LHCN-M2 (cell line): ENCODE measurements around the gene KCTD7. TPM values are rescaled to one million over a fixed set of nuclear protein-coding genes. Genes with fewer than 3 reads are reported as not detected.
"Not testable (repeated sequence)": the region's sequence is repeated elsewhere in the genome, so short reads cannot be mapped to it uniquely, and the experiment has no call there.

ENCODE experiments used
- DNase-seq: peaks from one replicate; pipeline ENCODE4 v3.0.0-alpha.2; 2012; ENCODE audit warnings: low read depth
- total RNA-seq: library from RNA; depleted of rRNA; stranded (reverse); fragments of >200 nt; gene quantifications from 2 replicates; pipeline ENCODE4 v1.2.3, GENCODE V29; 2014

The KCTD7 gene
- total RNA-seq, 1 experiment from 2014 or later: 9.1 TPM

DNA sequence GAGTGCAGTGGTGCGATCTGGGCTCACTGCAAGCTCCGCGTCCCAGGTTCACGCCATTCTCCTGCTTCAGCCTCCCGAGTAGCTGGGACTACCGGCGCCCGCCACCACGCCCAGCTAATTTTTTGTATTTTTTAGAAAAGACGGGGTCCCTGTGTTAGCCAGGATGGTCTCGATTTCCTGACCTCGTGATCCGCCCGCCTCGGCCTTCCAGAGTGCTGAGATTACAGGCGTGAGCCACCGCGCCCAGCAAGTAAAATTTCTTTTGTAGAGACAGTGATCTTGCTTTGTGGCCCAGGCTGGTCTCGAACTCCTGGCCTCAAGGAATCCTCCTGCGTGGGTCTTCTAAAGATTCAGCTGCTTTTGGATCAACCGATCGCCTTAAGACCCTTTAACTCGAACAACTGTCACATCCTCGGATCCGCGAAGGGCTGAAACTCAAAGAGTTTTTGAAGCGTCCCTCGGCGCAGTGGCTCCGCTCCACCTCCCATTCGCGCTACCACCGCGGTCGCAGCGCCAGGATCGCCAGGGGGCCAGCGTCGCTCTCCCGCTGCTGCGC, 25.1 kb downstream of the KCTD7 start:
- not testable (repeated sequence) for DNase-seq

DNA sequence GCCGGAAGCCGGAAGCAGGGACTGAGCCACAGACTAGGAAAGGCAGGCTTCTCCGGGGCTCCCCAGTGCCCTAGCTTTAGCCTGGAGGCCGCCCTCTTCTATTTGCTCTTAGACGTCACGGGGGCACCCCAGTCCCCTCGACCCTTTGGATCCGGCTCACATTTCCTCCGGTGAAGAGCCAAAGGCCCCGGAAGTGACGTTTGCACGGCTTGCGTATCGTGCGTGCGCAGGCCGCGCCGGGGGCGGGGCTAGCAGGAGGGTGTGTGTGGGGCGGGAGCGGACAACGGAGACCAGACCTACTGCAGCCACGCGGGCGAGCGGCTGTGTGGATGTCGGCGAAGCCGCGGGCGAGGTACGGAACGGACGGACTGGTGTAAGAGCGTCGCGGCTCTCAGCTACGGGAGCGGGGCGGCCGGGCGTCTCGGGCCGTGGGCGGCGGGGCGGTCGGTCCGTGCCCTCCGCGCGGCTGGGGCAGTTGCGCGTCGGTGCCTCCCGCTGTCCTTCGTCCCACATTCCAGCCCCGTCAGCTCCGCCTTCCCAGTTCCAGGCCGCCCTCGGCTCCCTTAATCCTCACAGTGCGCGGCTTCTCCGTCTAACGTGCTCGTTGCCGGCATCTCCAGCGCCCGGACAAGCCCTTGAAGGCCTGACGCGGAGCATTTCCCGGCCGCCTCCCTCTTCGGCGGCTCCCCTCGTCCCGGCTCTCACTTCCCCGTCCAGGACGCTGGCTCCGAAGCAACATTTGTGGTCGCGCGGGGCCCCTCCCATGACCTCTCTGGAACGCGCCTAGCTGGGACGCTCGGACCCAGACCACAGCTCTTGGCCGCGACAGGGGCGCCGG, 25.8 kb downstream of the KCTD7 start:
- peak; percentile 99 for DNase-seq

DNA sequence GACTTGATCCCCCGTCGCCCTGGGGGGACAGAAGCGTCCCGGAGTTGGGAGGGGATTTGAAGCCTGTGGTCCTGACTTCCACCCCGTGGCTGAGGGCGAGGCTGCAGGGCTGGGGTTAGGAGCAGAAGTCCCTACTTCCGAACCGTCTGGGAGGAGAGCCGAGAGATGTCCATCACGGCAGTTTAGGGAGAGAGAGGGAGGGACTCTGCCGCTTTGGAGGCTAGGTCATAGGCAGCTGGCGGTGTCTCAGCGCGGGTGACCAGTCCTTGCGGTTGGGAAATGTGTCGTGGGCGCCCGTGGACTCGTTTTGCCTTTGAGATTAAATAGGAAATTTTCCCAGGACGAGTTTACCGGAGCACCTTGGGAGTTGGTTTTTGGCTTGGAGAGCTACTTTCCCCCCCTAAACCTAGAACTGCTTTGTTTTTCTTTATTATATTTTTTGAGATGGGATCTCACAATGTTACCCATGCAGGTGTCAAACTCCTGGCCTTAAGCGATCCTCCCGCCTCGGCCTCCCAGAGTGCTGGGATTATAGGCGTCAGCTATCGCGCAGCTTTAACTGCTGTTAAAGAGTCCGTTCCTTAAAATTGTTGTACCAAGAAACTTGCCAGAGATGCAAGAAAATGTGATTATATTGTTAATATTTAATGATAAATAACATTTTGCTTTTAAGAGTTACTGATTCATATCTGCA, 26.6 kb downstream of the KCTD7 start:
- peak; percentile 67 for DNase-seq

DNA sequence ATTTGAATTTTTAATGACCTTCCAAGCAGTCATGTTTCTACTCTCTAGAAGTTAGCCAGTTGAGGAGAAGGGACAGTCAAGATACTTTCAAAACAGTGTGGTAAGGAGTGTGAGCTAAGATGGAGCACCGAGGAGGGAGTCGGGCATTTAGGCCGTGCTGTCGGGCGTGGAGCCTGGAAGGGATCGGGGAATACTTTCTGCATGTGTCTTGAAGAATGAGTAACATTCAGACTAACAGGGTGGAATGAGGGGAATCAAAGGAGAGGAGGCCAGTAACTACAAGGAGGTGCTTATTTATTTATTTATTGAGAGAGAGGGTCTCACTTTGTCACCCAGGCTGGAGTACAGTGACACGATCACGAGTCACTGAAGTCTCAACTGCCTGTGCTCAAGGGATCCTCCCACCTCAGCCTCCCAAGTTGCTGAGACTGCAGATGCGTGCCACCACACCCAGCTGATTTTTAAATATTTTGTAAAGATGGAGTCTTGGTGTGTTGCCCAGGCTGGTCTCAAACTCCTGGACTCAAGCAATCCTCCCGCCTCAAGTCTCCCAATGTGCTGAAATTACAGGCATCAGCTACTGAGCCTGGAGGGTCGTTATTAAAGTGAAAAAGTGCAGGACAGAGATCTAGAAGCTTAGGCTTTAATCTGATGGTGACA, 27.3 kb downstream of the KCTD7 start:
- DNase-seq: peak; percentile 43

DNA sequence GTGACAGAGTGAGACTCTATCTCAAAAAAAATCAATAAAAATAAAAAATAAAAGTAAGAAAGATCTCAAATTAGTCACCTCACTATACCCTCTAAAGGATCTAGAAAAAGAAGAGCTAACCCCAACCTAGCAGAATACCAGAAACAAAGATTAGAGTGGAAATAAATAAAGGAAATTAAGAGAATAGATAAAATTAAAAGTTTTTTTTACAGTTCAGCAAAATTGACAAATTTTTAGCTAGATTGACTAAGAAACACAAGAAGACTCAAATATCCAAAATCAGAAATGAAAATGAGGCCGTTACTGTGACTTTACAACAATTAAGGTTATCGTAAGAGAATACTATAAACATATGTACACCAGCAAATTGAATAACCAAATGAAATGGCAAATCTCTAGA, 29.1 kb downstream of the KCTD7 start:
- no peak for DNase-seq

DNA sequence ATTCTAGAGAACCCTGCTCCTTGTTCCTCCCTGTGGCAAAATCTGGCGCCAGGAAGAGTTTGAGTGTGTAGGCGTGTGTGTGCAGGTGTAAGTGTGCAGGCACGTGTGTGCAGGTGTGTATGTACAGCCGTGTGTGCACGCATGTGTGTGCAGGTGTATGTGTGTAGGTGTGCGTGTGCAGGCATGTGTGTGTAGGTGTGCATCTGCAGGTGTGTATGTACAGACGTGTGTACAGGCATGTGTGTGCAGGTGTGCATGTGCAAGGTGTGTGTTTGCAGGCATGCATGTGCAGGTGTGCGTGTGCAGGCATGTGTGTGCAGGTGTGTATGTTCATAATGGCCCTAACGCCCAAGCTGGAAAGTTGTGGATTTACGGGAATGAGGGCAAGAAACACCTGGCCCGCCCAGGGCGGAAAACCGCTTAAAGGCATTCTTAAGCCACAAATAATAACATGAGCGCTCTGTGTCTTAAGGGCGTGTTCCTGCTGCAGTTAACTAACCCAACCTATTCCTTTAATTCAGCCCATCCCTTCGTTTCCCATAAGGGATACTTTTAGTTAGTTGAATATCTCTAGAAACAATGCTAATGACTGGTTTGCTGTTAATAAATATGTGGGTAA, 34.1 kb downstream of the KCTD7 start:
- no peak for DNase-seq

DNA sequence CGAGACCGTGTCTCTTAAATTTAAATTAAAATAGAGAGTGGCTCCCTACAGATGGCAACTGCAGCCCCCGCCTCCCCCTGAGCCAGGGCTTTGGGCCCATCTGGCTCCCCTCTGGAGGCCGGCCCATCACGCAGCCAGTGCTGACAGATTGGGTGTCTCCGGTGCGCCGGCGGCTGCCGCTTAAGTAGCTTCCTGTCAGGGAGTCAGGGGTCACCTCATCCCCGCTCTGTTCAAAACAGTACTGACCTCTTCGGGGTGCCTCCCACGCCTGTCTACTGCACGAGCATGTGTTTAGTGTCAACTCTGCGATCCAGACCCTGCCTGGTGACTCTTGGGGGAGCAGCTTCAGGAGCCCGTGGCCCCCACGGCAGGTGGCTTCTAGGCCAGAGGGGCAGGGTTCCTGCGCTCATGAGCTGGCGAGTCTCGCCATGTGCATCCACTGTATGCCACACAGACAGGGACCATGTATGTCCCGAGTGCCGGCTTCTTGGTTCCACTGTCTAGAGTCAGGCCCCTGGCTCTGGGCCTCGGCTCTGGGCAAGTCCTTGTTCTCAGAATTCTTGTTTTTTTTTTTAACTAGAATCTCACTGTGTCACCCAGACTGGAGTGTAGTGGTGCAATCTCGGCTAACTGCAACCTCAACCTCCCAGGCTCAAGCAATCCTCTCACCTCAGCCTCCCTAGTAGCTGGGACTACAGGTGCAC, 36.1 kb downstream of the KCTD7 start:
- no peak for DNase-seq

DNA sequence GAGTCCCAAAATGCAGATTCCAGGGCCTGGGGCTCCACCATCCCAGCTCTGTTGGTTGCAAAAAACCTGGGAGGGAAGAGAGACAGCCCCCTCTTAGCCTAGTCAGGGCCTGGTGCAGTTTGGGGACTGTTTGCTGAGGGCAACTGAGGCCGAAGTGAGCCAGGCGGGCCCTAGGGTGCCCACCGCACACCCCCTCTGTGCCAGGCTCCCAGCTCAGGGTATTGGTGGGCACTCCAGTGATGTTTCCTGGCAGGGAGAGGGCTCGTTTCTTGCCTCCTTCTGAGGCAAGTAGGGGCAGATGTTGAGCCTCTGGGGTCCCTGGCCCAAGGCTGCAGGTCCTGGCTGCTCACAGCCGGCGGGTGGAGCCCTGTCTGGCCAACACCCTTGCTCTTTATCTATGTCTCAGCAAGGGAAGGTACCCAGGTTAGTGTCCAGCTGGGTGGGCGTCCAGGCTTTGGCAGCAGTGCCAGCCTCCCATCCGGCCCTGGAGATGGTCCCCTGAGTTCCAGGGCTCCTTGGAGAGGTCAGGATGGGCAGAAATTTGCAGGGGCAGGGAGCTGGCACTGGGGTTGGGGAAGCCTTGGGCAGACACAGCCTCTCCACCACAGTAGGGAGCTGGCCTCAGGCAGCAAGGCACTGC, 37.8 kb downstream of the KCTD7 start:
- no peak for DNase-seq

DNA sequence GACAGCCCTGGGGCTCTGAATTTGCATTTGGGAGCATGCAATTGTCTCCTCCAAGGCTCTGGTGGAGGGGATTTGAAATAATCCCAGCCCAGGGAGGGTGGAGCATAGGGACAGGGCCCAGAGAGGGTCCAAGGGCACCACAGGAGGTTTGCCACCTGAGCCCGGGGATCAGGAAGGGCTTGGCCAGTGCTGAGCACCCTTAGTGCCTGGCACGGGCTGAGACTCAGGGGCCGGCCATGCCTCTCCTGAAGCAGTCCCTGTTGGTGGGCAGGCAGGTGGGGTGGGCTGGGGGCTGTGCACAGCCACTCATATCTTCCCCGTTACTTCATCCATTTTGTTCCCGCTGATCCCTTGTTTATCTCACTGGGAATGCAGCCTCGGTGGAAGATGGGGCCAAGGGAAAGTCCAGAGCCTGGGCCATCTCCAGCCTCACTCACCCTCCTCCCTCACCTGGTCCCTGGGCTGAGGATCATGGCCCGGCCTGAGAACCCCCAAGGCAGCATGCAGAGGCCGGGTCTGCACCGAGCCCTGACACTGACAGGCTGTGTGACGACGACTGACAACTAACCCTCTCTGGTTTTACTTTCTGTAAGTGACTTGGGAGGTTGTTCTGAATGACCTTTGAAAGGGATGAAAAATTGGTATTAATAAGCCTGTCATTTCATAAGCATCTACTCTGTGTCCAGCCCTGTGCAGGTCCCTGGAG, 38.5 kb downstream of the KCTD7 start:
- no peak for DNase-seq

DNA sequence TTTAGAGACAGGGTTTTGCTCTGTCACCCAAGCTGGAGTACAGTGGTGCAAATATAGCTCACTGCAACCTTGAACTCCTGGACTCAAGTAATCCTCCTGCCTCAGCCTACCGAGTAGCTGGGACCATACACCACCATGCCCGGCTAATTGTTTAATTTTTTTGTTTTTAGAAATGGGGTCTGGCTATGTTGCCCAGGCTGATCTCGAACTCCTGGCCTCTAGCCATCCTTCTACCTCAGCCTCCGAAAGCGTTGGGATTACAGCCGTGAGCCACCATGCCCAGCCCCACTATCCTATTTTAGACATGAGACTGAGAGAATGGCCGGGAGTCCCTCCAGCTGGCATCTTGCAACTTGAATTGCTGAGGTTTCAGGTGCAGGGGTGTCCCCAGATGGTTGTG, 39.4 kb downstream of the KCTD7 start:
- DNase-seq: no peak

DNA sequence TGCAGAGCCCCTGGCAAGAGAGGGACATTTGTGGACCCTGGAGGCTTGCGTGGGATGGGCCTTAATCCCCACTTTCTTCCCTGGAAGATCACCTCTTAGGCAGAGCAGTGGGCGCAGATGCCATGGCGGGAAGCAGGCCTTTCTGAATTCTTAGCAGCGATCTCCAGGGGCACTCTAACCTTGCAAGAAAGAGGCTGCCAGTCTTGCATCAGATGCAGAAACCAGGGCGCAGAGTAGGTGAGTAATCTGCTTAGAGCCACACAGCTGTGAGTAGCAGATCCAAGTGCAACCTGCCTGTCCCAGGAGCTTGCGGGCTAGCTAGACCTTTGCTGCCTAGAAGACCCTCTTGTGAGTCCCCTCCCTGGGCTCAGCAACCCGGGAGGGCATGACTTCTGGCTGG, 40.0 kb downstream of the KCTD7 start:
- DNase-seq: no peak

DNA sequence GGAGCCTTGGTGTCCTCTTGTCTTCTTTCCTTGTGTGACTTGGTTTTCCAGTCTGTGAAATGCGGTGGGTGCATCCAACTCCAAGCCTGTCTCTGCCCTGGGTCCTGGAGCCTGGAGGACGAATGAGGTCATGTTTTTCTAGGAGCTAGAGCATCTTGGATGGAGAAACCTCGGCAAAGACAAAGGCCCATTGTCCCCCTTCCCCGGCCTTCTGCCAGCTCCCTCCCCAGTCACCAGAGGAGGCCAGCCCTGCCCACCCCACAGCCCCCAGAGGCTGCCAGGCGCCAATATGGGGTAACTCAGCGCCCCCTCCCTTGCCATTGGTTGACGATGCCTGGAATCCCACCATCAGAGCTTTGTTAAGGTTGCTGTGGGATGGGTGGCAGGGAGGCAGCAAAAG, 40.4 kb downstream of the KCTD7 start:
- DNase-seq: no peak

DNA sequence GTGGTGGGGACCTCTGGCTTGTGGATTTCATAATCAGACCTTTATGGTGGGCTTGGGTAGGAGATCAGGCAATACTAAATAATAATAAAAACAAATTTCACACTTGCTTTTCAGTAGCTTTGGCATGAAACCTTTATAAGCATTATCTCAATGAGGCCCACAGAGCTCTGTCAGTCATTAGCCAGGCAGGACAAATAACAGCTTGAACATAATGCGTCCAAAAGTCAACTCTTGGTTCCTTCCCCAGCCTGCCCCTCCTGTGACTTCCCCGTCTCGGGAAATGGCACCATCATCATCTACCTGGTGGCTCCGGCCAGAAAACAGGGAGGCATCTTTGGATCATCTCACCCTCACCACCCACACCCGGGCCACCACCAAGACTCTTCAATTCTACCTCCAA, 40.8 kb downstream of the KCTD7 start:
- no peak for DNase-seq

DNA sequence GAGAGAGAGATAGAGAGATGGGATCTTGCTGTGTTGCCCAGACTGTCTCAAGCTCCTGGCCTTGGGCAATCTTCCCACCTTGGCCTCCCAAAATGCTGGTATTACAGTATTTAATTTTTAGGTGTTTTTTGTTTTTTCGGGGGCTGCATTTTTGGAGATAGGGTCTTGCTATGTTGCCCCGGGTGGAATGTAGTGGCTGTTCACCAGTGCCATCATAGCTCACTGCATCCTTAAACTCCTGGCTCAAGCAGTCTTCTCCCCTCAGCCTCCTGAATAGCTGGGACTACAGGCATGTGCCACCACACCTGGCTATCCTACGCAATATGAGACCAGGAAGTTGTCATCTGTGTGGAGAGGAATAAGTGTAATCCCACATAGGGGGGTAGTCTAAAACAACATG, 42.4 kb downstream of the KCTD7 start:
- DNase-seq: no peak

DNA sequence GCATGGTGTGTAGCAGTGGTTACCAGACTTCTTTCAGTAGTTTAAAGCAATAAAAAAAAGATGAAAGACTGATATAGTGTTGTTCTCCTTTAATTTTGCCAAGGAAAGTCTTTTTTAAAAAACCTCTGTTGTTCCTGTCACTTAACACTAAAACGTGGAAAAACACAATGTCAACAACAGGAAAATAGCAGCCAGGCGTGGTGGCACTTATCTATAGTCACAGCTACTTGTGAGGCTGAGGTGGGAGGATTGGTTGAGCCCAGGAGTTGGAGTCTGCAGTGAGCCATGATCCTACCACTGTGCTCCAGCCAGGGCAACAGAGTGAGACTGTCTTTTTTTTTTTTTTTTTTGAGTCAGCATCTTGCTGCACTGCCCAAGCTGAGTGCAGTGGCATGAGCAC, 42.8 kb downstream of the KCTD7 start:
- DNase-seq: not testable (repeated sequence)

DNA sequence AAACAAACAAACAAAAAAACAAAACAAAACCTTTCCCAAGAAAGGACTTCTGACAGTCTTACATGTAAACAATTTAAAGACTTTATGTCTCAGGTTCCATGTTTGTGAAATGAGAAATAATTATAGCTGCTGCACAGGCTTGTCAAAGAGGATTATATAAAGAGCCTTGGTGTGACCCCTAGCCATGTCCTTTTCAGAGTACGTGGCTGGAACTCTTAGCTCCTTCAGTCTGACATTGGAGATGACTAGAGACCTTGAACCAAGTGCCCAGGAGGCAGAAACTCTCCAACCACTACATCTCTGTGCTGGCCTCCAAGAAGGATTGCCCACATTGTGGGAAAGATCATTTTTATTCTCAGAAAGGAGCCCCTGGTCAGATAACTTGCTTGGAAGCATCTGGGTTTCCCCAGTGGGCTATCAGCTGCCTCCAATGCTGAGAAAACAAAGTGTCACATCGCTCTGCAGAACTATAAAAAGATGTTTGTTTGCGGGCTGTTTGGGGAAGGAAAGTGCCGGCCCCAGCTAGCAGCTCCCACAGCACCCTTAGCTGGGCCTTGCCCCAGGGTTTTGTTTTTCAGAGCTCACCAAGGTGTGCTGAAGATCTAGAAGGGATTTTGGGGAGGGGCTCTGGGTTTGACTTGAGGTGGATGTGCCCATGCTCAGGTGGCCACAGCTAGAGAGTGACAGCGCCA, 43.9 kb downstream of the KCTD7 start:
- DNase-seq: not testable (repeated sequence)

DNA sequence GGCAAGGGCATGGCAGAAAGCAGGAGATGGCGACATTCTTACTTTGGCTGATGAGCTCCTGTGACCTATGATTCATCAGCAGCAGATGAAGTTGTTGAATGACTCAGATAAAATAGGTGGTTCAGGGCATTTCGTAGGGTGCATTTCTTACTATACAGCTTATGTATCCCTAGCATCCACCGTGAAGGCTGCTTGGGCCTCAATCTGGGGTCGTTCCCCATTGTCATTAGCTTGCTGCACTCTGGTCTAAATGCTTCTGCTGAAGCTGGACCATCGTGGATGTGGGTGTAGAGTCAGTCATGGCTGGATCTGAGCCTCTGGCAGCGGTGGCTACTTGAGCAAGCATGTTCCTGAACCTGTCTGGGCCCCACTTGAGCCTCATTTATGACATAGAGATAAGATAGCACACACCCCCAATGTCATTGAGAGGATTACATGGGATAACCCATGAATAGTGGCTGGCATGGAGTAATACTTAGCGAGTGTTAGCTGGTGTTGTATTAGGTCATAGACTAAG, 44.5 kb downstream of the KCTD7 start:
- peak; percentile 55 for DNase-seq

DNA sequence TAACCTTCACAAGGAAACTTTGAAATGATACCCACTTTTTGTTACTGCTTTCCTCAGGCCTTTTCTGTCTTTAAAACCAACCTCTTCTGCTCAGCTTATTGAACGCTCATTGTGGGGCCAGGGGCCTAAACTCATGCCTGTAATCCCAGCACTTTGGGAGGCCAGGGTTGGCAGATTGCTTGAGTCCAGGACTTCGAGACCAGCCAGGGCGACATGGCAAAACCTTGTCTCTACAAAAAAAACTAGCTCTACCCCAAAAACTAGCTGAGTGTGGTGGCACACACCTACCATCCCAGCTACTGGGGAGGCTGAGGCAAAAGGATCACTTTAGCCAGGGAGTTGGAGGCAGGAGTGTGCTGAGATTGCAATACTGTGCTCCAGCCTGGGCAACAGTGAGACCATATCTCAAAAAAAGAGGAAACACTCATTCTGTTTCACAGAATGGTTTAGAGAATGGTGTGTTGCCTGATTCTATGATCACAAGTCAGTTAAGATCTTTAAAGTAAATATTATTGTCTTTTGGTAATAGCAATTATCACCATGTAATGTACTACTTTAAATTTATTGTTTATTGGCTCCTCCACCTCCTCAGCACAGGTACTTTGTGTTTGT, 51.1 kb downstream of the KCTD7 start:
- no peak for DNase-seq
